ENCODE results near the gene INVS.

- TF ChIP-seq POLR2A (IDR thresholded peaks at IDR 0.05) (no peak), CTCF (IDR thresholded peaks at IDR 0.05) (no peak)
Observed at GRCh38 chr9:100104314-100104713, 5.3 kb downstream of the INVS start.

Measured in uterus (tissue), 2 donors.